Mesothelial cell of epicardium (in vitro differentiated cells): Measurements from ENCODE around the gene GPRC5B. TPM values are rescaled to one million over a fixed set of nuclear protein-coding genes. Genes with fewer than 3 reads are reported as not detected.

Source experiments
- DNase-seq, 2 experiments: peaks; one replicate each; pipeline ENCODE4 v3.0.0; 2021; ENCODE audit warnings: low spot score in 2 of 2; ENCODE audit not compliant: unreplicated experiment in 2 of 2
- H3K27ac Mint-ChIP-seq: 2 replicates; pipeline ENCODE4 v1.8.0; 2021; ENCODE audit warnings: mixed read lengths
- H3K27me3 Mint-ChIP-seq: 2 replicates; pipeline ENCODE4 v1.8.0; 2021; ENCODE audit warnings: low read depth, mixed read lengths
- H3K36me3 Mint-ChIP-seq: 2 replicates; pipeline ENCODE4 v1.8.0; 2021; ENCODE audit warnings: mixed read lengths
- H3K4me1 Mint-ChIP-seq: 2 replicates; pipeline ENCODE4 v1.8.0; 2021; ENCODE audit warnings: mixed read lengths
- H3K4me3 Mint-ChIP-seq: 2 replicates; pipeline ENCODE4 v1.8.0; 2021; ENCODE audit warnings: mild to moderate bottlenecking, moderate library complexity, mixed read lengths
- H3K9me3 Mint-ChIP-seq: 2 replicates; pipeline ENCODE4 v1.8.0; 2021; ENCODE audit warnings: mixed read lengths
- total RNA-seq: library from RNA; stranded (reverse); gene quantifications from 3 replicates; pipeline ENCODE4 v1.2.1, GENCODE V29; 2021
- TF ChIP-seq, protein P1 (sequence below): fragments of 200-600 bp; sonication (generic); IDR thresholded peaks from one replicate; pipeline ENCODE4 v1.5.0; 2021; ENCODE audit warnings: antibody characterized with exemption; ENCODE audit not compliant: unreplicated experiment

The GPRC5B gene
- total RNA-seq, 1 donor from 2014 or later: 36.5 TPM

DNA sequence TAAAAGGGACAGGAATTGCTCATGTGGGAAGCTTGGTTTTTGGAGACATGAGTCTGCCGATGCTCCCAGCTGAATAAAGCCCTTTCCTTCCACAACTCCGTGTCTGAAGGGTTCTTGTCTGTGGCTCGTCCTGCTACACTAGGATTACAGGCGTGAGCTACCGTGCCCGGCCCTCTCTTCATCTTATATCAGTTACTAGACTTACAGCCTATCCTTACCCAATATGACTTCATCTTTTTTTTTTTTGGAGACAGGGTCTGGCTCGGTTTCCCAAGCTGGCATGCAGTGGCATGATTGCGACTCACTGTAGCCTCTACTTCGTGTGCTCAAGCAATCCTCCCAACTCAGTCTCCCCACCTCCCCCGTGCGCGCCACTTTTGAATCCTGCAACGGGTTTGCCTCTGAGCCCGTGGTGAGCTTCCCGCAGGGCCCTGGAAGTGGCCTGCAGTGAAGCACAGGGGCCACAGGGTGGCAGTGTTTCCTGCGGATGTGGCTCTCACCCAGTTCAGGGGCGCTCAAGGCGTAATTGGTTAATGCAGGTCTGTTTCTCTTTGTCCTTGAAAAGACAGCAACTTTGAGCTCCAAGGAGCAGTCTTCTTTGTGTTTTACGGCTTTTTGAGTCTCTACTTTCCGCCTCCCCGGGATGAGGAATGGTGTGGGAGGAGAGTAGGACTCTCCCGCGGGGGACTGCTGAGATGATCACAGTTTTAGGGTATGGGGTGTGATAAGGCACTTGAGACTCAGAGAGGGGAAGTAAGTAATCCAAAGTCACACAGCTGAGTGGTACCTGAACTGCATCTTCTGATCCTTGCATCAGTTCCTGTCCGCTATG lies 22.7 kb upstream of the GPRC5B start:
- no peaks in the 10 kb centered on the region for H3K36me3 Mint-ChIP-seq

DNA sequence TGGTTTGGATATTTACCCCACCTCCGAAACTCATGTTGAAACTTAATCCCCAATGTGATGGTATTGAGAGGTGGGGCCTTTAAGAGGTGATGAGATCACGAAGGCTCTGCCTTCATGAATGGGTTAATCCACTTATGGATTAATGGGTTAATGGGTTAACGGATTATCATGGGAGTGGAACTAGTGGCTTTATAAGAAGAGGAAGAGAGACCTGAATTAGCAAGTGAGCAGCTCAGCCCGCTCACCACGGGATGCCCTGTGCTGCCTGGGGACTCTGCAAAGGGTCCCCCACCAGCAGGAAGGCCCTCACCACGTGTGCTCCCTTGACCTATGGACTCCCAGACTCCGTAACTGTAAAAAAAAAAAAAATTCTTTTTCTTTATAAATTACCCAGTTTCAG lies 16.5 kb upstream of the GPRC5B start:
- Mint-ChIP-seq H3K27ac (no peak overlapping the region), H3K4me1 (peaks cover 2% of the 10 kb centered on the region), H3K4me3 (no peak overlapping the region), H3K9me3 (no peaks in the 10 kb centered on the region), H3K36me3 (no peaks in the 10 kb centered on the region), H3K27me3 (peaks cover 11% of the 10 kb centered on the region)
- TF ChIP-seq, protein P1, sequence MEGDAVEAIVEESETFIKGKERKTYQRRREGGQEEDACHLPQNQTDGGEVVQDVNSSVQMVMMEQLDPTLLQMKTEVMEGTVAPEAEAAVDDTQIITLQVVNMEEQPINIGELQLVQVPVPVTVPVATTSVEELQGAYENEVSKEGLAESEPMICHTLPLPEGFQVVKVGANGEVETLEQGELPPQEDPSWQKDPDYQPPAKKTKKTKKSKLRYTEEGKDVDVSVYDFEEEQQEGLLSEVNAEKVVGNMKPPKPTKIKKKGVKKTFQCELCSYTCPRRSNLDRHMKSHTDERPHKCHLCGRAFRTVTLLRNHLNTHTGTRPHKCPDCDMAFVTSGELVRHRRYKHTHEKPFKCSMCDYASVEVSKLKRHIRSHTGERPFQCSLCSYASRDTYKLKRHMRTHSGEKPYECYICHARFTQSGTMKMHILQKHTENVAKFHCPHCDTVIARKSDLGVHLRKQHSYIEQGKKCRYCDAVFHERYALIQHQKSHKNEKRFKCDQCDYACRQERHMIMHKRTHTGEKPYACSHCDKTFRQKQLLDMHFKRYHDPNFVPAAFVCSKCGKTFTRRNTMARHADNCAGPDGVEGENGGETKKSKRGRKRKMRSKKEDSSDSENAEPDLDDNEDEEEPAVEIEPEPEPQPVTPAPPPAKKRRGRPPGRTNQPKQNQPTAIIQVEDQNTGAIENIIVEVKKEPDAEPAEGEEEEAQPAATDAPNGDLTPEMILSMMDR: no peak
- DNase-seq: no peak

More for the DNA sequence above, 22.7 kb upstream of the GPRC5B start:
- Mint-ChIP-seq H3K27ac (peak overlapping the region; percentile 23), H3K4me1 (peaks cover 2% of the 10 kb centered on the region), H3K27me3 (peaks cover 12% of the 10 kb centered on the region), H3K9me3 (no peaks in the 10 kb centered on the region), H3K4me3 (peak overlapping the region; percentile 21)
- peak; percentile 53 to 86 for DNase-seq
- TF ChIP-seq, protein P1: peak; percentile 80

- Mint-ChIP-seq H3K27ac (no peak overlapping the region), H3K36me3 (no peaks in the 10 kb centered on the region), H3K4me1 (peaks cover 2% of the 10 kb centered on the region), H3K9me3 (no peaks in the 10 kb centered on the region), H3K27me3 (peaks cover 9% of the 10 kb centered on the region), H3K4me3 (no peak overlapping the region)
- DNase-seq: no peak
- TF ChIP-seq, protein P1: no peak
These were observed 14.9 kb upstream of the GPRC5B start for GRCh38 chr16:19899605-19899955.

- no peak overlapping the region for H3K4me3 Mint-ChIP-seq
These were observed 14.4 kb upstream of the GPRC5B start for GRCh38 chr16:19898924-19899604.

DNA sequence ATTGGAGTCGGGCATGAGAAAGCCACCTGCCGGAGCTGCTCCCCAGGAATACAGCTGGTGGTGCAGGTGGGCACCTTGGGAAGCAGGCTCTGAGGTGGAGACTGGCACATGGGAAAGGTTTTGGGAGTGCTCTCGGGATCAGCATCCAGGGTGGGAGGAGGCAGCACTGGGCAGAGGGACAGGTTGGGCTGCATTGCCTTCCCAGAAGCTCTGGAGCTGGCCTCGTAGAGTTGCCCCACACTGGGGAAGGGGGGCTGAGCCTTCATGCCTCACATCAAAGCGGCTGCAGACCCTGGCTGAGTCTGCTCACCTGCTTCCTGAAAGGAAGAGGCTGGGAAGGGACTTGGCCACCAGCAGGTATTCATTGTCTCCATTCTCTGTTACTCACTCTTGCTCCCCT lies 13.5 kb upstream of the GPRC5B start:
- H3K36me3 Mint-ChIP-seq: no peaks in the 10 kb centered on the region
- no peak overlapping the region for H3K27ac Mint-ChIP-seq
- peaks cover 2% of the 10 kb centered on the region for H3K4me1 Mint-ChIP-seq
- H3K9me3 Mint-ChIP-seq: no peaks in the 10 kb centered on the region
- DNase-seq: no peak
- H3K4me3 Mint-ChIP-seq: no peak overlapping the region
- H3K27me3 Mint-ChIP-seq: peaks cover 6% of the 10 kb centered on the region
- TF ChIP-seq, protein P1: no peak

More at GRCh38 chr16:19898924-19899604, 14.4 kb upstream of the GPRC5B start:
- Mint-ChIP-seq H3K4me1 (peaks cover 2% of the 10 kb centered on the region), H3K36me3 (no peaks in the 10 kb centered on the region), H3K9me3 (no peaks in the 10 kb centered on the region), H3K27ac (no peak overlapping the region), H3K27me3 (peaks cover 8% of the 10 kb centered on the region)
- DNase-seq: no peak
- TF ChIP-seq, protein P1: peak; percentile 74
